OCI-LY3 (cell line): Measurements from ENCODE around the gene EOGT.

ENCODE experiments used
- EZH2phosphoT487 ChIP-seq: fragments of 200-600 bp; shearing (Covaris generic); IDR thresholded peaks from 2 replicates; pipeline ENCODE4 v1.6.1; 2018; ENCODE audit warnings: antibody characterized with exemption, mixed run types, low read depth
- TF ChIP-seq, protein P1 (sequence below): fragments of 200-600, 300-600 bp; sonication (generic); IDR thresholded peaks from 2 replicates; pipeline ENCODE4 v1.5.1; 2014; ENCODE audit warnings: antibody characterized with exemption, low read length, low read depth

DNA sequence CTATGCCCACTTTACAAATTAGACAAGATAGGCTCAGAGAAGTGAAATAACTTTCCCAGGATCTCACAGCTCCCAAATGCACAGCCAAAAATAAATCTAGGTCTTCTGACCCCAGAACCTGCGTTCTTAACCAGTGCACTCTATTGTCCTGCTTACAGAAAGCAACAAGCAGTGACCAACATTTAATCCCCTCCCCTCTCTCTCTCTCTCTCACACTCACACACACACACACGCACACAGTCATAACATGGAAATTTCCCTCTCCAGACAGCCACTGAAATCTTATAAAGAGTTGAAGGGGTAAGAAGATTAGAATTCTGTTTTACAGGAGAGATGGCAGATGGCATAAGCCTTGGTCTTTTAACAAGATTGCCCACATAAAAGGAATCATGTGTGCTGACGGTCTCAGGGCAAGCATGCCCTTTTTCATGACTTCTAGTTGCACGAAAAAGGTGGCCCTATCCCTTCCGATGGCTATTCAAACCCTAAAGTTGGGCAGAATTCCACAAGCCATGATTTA lies 29.4 kb downstream of the EOGT start:
- TF ChIP-seq, protein P1, sequence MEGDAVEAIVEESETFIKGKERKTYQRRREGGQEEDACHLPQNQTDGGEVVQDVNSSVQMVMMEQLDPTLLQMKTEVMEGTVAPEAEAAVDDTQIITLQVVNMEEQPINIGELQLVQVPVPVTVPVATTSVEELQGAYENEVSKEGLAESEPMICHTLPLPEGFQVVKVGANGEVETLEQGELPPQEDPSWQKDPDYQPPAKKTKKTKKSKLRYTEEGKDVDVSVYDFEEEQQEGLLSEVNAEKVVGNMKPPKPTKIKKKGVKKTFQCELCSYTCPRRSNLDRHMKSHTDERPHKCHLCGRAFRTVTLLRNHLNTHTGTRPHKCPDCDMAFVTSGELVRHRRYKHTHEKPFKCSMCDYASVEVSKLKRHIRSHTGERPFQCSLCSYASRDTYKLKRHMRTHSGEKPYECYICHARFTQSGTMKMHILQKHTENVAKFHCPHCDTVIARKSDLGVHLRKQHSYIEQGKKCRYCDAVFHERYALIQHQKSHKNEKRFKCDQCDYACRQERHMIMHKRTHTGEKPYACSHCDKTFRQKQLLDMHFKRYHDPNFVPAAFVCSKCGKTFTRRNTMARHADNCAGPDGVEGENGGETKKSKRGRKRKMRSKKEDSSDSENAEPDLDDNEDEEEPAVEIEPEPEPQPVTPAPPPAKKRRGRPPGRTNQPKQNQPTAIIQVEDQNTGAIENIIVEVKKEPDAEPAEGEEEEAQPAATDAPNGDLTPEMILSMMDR: no peak
- no peak for TF ChIP-seq EZH2phosphoT487
